Thyroid gland (tissue), 4 donors: ENCODE results near the gene ZNF227.

ENCODE experiments used
- POLR2A ChIP-seq, 2 donors: fragments of 450-650 bp; IDR thresholded peaks; one replicate each; pipeline ENCODE4 v1.6.1; 2017; ENCODE audit warnings: antibody characterized with exemption in 2 of 2, mild to moderate bottlenecking in 2 of 2, moderate library complexity in 1 of 2
- TF ChIP-seq, protein P1 (sequence below), 6 experiments: fragments of 200-600 bp in 3 of 6; fragments of 450-650 bp in 3 of 6; sonication (generic) in 3 of 6; IDR thresholded peaks; one replicate each; pipeline ENCODE4 v1.5.1; 2016 to 2019; ENCODE audit warnings: antibody characterized with exemption in 6 of 6, mild to moderate bottlenecking in 2 of 6, inconsistent platforms in 1 of 6, moderate library complexity in 1 of 6

- TF ChIP-seq, protein P1, sequence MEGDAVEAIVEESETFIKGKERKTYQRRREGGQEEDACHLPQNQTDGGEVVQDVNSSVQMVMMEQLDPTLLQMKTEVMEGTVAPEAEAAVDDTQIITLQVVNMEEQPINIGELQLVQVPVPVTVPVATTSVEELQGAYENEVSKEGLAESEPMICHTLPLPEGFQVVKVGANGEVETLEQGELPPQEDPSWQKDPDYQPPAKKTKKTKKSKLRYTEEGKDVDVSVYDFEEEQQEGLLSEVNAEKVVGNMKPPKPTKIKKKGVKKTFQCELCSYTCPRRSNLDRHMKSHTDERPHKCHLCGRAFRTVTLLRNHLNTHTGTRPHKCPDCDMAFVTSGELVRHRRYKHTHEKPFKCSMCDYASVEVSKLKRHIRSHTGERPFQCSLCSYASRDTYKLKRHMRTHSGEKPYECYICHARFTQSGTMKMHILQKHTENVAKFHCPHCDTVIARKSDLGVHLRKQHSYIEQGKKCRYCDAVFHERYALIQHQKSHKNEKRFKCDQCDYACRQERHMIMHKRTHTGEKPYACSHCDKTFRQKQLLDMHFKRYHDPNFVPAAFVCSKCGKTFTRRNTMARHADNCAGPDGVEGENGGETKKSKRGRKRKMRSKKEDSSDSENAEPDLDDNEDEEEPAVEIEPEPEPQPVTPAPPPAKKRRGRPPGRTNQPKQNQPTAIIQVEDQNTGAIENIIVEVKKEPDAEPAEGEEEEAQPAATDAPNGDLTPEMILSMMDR (IDR thresholded peaks at IDR 0.05), result no peak
- no peak for TF ChIP-seq POLR2A (IDR thresholded peaks at IDR 0.05)
These were observed 35.7 kb upstream of the ZNF227 start for GRCh38 chr19:44176590-44176989.
